Left hindlimb (tissue), 1 donor: ENCODE results near the gene SCO1.
"Not testable (repeated sequence)": the region's sequence is repeated elsewhere in the genome, so short reads cannot be mapped to it uniquely, and the experiment has no call there.

ENCODE experiments used
- DNase-seq: peaks from one replicate; pipeline ENCODE4 v3.0.0-alpha.2; 2018

The SCO1 gene

DNA sequence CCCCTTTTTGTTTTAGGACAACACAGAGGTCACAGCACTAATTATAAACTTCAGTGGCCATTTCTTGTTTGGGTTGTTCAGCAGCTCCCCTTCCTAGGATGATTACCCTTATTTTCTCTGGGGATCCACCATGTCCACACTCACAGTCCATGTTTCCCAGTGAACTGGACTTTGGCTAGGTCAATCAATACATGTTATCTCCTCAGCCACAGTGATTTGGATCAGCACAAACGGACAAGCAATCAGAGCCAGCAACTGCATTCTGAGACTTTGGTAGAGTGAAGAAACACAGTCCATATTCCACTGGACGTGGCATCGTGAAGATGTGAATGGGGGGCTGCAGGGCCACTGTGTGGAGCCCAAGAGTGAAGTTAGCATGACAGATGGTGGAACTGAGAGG is 27.9 kb upstream of the SCO1 start:
- DNase-seq, result no peak

GRCh38 chr17:10724546-10725195 is 27.3 kb upstream of the SCO1 start:
- DNase-seq, result no peak

GRCh38 chr17:10718547-10718946 is 21.2 kb upstream of the SCO1 start:
- no peak for DNase-seq

GRCh38 chr17:10716218-10716617 is 18.9 kb upstream of the SCO1 start:
- DNase-seq, result no peak

- no peak for DNase-seq
These were observed 16.0 kb upstream of the SCO1 start for GRCh38 chr17:10713318-10713717.

DNA sequence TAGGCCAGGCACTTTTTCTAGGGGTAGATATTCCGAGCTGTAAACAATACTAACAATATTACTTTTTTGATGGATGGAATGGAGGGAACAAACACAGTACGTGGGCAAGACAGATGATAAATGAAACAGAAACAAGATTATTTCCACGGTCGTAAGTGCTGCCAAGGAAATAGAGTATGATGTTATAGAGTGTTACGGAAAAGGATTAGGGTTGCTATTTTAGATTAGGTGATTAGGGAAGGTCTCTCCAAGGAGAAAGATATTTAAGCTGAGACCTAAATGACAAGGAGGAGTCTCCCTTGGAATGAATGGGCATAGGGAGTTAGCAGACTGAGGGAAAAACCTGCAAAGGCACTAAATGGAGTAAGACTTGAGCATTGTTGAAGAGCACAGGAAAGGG is 8.4 kb upstream of the SCO1 start:
- no peak for DNase-seq

DNA sequence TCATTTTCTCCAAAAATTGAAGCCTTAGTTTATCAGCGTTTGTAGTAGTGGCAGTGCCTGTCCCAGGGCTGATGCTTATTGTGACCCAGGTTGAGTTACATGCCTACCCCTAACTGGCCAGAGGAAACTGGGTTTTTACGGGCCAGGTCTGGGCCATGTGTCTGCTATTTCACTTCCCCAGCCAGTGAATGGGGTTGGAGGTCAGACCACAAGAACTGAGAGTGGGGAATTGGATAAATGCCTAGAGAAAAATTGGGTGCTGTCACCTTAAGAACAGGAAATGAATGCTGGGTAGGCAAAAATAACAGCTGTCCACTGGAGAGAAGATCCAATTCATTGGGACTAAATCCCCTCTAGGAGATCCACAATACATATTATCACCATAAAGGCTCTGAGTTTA is 5.2 kb upstream of the SCO1 start:
- DNase-seq, result no peak

GRCh38 chr17:10699856-10700255 is 2.5 kb upstream of the SCO1 start:
- no peak for DNase-seq

GRCh38 chr17:10698096-10698818 is 924 bp upstream of the SCO1 start:
- no peak for DNase-seq

DNA sequence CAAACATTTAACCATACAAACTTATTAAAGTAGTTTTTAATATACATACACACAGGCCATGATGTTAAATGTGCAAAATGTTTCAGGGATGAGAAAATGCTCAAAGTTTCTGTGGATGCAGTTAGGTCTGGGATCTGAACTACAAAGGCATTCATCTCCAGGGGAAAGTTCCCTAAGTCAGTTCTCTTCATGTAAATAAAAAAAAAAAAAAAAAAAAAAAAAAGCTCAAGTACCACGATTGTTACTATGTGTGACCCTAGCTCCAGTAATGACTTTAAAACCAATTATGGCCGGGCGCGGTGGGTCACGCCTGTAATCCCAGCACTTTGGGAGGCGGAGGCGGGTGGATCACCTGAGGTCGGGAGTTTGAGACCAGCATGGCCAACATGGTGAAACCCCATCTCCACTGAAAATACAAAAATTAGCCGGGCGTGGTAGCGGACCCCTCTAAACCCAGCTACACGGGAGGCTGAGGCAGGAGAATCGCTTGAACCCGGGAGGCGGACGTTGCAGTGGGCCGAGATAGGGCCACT is 1.4 kb downstream of the SCO1 start:
- not testable (repeated sequence) for DNase-seq

DNA sequence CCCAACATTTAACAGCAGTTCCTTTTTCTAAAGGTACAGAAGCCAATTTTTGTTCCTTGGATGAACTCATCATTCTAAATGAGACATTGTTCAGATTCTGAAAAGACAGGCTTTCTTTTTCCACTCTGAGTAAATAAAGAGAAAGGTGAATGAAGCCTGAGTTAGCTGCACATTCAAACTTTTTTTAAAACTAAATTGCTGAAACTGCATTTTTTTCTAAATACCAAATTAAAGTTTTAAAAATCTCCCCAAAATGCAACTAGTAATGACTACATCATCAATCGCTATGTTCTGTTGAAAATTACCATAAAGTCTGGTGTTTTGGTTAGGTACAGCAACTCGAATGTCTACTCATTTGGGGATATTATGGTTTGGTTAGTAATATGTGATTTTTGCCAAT is 9.8 kb downstream of the SCO1 start:
- DNase-seq, result no peak

DNA sequence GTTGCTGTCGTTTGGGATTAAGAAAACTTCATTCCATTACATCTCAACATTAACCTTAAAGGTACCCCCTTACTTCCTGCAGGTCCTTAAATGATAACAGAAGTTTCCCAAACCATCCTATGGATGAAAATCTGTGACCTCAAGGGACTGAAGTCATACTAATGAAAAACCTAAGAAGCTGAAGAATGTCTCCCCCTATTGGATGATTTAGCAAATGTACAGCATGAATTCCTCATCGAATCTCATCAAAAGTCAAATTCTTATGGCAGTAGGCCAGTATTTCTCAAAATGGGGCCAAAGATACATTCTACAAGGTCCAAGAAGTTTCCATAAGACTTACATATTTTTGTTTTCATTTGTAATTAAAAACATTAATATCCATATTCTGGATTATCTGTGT is 13.5 kb downstream of the SCO1 start:
- no peak for DNase-seq

DNA sequence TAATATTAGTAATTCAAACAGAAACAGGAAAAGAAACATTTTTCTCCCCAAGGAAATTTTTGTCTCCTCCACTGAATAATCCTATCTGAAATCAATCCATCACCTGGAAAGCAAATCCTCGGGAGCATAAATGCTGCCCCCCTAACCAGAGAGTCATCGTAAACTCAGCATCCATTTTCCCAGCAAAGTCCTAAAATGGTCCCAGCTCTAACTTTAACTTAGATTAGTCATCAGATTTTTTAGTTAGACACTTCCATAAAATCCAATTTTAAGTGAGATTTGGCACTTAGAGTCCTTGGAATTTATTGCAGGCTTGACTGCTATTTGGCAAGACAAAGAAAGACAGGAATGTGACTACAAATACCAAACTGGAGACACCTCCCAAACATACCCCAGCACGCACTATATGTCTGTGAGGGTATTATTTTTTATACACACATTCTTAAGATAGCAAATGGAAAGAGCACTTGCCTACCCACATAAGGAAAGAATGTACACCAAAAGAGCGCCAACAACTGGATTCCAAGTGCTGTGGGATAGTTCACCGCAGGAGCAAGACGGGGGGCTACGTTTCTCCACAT is 15.4 kb downstream of the SCO1 start:
- no peak for DNase-seq

GRCh38 chr17:10674704-10675103 is 22.6 kb downstream of the SCO1 start:
- no peak for DNase-seq

DNA sequence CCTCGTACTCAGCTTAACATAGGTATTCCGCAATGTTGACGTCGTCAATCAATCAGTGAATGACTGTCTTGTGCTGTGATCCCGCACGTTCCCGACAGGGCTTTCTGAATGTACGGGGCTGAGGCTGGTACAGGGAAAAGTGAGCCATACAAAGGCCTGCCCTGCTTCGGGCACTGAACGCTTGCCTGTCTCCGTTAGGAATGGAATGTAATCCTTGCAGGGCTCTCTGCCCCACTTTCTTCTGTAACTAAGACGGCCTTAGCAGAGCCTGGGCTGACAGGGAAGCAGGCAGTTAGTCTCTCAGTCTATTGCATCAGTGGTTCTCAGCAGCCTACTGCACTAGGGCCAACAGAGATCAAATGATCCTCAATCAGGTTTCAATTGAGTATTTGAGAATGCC is 24.0 kb downstream of the SCO1 start:
- DNase-seq, result no peak

DNA sequence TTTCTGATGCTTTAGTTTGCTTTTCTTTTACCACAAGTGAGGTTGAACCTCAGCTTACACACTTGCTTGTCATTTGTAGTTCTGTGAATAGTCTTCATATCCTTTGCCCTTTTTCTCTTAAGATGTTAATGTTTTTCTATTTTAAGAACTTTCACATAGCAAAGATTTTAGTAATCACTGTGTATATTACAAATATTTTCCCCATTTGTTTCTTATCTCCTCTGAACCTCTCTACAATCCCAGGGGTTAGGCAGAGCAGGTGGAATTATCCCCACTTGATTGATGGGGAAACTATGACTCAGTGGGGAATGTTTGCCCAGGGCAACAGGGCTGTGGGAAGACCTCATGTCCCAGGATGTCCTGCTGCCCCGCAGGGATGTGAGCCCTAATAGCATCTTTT is 28.6 kb downstream of the SCO1 start:
- no peak for DNase-seq

DNA sequence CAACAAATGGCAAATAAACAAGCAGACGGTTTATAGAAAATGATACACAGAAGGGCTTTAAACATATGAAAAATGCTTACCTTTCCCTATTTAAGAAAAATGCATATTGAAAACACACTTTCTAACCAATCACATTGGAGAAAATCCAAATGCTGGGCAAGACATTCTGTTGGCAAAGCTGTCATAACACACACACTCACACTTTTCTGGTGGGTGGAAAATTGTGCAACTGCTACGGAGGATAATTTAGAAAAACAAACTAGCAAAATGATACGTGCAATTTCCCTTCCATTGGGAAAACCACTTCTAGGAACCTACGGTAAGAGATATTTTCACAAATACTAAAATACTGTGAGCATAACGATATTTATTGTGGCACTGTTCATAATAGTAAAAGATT is 30.4 kb downstream of the SCO1 start:
- DNase-seq, result no peak

DNA sequence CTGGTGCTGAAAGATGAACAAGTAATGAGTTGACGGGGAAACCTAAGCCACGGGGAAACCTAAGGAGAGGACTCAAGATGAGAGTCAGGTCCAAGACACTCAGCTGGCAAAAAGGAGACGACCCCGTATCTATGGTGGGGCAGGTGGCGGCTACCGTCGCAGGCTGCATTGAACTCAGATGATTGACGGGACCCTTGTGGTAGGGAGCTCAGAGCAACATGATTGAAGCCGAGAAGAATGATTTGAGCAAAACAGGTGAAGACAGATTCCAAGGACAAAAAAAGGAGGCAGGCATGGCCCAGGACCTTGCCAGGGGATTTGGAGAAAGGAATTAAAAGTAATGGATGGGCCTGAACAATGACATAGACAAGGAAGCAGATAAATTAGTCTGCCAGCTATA is 32.8 kb downstream of the SCO1 start:
- DNase-seq, result no peak

- no peak for DNase-seq
These were observed 34.1 kb downstream of the SCO1 start for GRCh38 chr17:10663231-10663630.

GRCh38 chr17:10661437-10661836 is 35.9 kb downstream of the SCO1 start:
- no peak for DNase-seq

DNA sequence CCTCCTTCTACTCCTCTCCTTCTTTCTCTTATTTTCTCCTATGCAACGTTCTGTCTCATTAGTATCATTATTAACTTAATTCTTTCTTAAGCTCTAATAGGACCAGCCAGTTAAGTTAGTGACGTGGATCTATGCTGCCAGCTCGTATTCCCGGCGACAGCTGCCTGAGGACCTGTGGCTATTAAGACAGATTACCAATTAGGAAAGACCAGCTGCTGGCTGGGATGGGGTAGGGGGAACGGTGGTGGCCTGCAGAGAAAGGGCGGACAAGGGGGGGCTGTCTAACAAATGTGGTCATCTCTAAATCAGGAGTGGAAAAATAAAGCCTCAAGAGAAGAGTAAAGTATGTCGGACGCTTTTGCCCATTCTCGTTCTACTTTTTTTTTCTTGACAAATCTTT is 39.5 kb downstream of the SCO1 start:
- DNase-seq, result peak; percentile 53

DNA sequence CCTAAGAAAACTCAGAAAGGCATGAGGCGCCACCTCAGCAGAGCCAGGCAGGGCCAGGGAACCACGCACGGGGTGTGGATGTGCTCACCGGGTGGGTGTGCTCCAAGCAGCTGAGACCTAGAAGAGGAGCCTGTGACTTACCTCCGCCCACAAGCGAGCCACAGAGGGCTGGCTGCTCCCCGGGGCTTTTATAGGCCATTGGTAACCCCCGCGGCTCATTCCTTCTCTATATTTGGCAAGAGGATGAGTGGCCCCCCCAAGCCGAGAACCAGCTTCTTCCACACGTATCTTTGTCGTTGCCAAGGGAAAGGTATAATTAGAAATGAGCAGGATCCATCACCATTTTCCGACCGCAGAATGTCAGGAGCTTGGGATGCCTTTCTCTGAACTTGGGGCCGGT is 40.2 kb downstream of the SCO1 start, which contains the start of gene MYH3:
Gene MYH3, minus strand, starts transcription at position 162 of the 400 bp plus-strand sequence. CDS start 2,245 bp downstream, outside the sequence.
- DNase-seq, result peak; percentile 45

GRCh38 chr17:10653987-10654386 is 43.3 kb downstream of the SCO1 start:
- no peak for DNase-seq
